MCF 10A (cell line): ENCODE data around the gene CCNL2. TPM values are rescaled to one million over a fixed set of nuclear protein-coding genes. Genes with fewer than 3 reads are reported as not detected.
A peak's percentile ranks its signal among the peaks of the same experiment; 100 is the strongest.

Experiments
- BruUV-seq: library from RNA; stranded (reverse); fragments of 400-500 nt; replicated peaks from 2 replicates; lab custom pipeline; 2021; lab: Mats Ljungman, UMichigan
- CTCF ChIA-PET: fragments of 300-600 bp; sonication (Branson Sonifier 250); formaldehyde crosslinking; extraction: SDS; loops from one replicate; lab custom pipeline; 2021; ENCODE audit warnings: antibody characterized with exemption, inconsistent platforms; lab: Yijun Ruan, JAX
- POLR2A ChIA-PET: fragments of 300-600, 350-650 bp; sonication (Branson Sonifier 250); formaldehyde crosslinking; extraction: SDS; loops from one replicate; lab custom pipeline; 2020; ENCODE audit warnings: antibody characterized with exemption, inconsistent platforms; lab: Yijun Ruan, JAX
- DNase-seq: peaks from one replicate; pipeline ENCODE4 v3.0.0-alpha.2; 2018; ENCODE audit not compliant: unreplicated experiment
- H3K27ac Mint-ChIP-seq: one replicate; pipeline ENCODE4 v1.8.0; 2022; ENCODE audit warnings: mild to moderate bottlenecking, low read depth, mixed read lengths; ENCODE audit not compliant: unreplicated experiment
- H3K27me3 Mint-ChIP-seq: one replicate; pipeline ENCODE4 v1.8.0; 2022; ENCODE audit warnings: mixed read lengths; ENCODE audit not compliant: insufficient read depth, unreplicated experiment
- H3K36me3 Mint-ChIP-seq: one replicate; pipeline ENCODE4 v1.8.0; 2022; ENCODE audit warnings: mild to moderate bottlenecking, moderate library complexity, mixed read lengths; ENCODE audit not compliant: insufficient read depth, unreplicated experiment
- H3K4me1 Mint-ChIP-seq: one replicate; pipeline ENCODE4 v1.8.0; 2022; ENCODE audit warnings: mixed read lengths; ENCODE audit not compliant: insufficient read depth, unreplicated experiment
- H3K4me3 Mint-ChIP-seq: one replicate; pipeline ENCODE4 v1.8.0; 2022; ENCODE audit warnings: mild to moderate bottlenecking, moderate library complexity, mixed read lengths; ENCODE audit not compliant: unreplicated experiment
- H3K9me3 Mint-ChIP-seq: one replicate; pipeline ENCODE4 v1.8.0; 2022; ENCODE audit warnings: mixed read lengths; ENCODE audit not compliant: unreplicated experiment
- CTCF ChIP-seq: fragments of 200-600 bp; IDR thresholded peaks from one replicate; pipeline ENCODE4 v1.8.0; 2022; ENCODE audit warnings: antibody characterized with exemption, mild to moderate bottlenecking; ENCODE audit not compliant: unreplicated experiment
- intact Hi-C: fragments of 100-400 bp; cut with micrococcal nuclease; formaldehyde crosslinking; loops from 2 replicates; pipeline ENCODE4 v1.14.1; 2022
- total RNA-seq: library from RNA; stranded (reverse); gene quantifications from 2 replicates; pipeline ENCODE4 v1.2.3, GENCODE V29; 2022

Gene CCNL2
- total RNA-seq, 1 experiment from 2014 or later = 248 TPM

GRCh38 chr1:1373051-1373814 lies 25.9 kb downstream of the CCNL2 start:
- CTCF ChIA-PET = interaction anchor here (0.6 to 1.4 kb wide), 9 partner anchors 9 to 131 kb away, joined by 3 to 9 read pairs (median 3); no protein-coding TSS in a partner anchor
- TF ChIP-seq CTCF = no peak

GRCh38 chr1:1371746-1372711 lies 27.1 kb downstream of the CCNL2 start:
- TF ChIP-seq CTCF = peak; percentile 89
- intact Hi-C loops = loop anchor here (10.0 kb wide), 1 partner anchor 133 kb away; no protein-coding TSS in a partner anchor
- Mint-ChIP-seq H3K4me1 (peaks cover 7% of the 10 kb centered on the region), H3K4me3 (peak overlapping the region; percentile 23), H3K27me3 (no peaks in the 10 kb centered on the region), H3K36me3 (peaks cover 25% of the 10 kb centered on the region), H3K9me3 (no peaks in the 10 kb centered on the region), H3K27ac (no peak overlapping the region)
- peak; percentile 53 for DNase-seq
- CTCF ChIA-PET = interaction anchor here (0.6 to 1.9 kb wide), 24 partner anchors 8 to 1003 kb away, joined by 3 to 9 read pairs (median 4); no protein-coding TSS in a partner anchor
- POLR2A ChIA-PET = interaction anchor here (0.6 to 1.5 kb wide), 7 partner anchors 19 to 67 kb away, joined by 3 to 5 read pairs (median 4); partner anchors contain the start of gene ANKRD65
- BruUV-seq = no TSS peak

More at GRCh38 chr1:1373051-1373814, 25.9 kb downstream of the CCNL2 start:
- DNase-seq = no peak
- peaks cover 9% of the 10 kb centered on the region for H3K4me1 Mint-ChIP-seq
- no TSS peak for BruUV-seq
- POLR2A ChIA-PET = interaction anchor here (0.7 to 2.7 kb wide), 4 partner anchors 26 to 110 kb away, joined by 3 to 62 read pairs (median 6); partner anchors contain the start of gene CCNL2
- no peaks in the 10 kb centered on the region for H3K27me3 Mint-ChIP-seq
- no peak overlapping the region for H3K27ac Mint-ChIP-seq
- intact Hi-C loops = loop anchor here (10.0 kb wide), 1 partner anchor 132 kb away; no protein-coding TSS in a partner anchor
- H3K36me3 Mint-ChIP-seq = peaks cover 25% of the 10 kb centered on the region
- no peaks in the 10 kb centered on the region for H3K9me3 Mint-ChIP-seq
- H3K4me3 Mint-ChIP-seq = peak overlapping the region; percentile 87

GRCh38 chr1:1371364-1371745 lies 27.8 kb downstream of the CCNL2 start:
- Mint-ChIP-seq H3K4me1 (peaks cover under 1% of the 10 kb centered on the region), H3K4me3 (no peak overlapping the region), H3K27ac (no peak overlapping the region), H3K36me3 (peaks cover 25% of the 10 kb centered on the region), H3K9me3 (no peaks in the 10 kb centered on the region), H3K27me3 (no peaks in the 10 kb centered on the region)
- no peak for TF ChIP-seq CTCF
- intact Hi-C loops = loop anchor here (10.0 kb wide), 1 partner anchor 133 kb away; no protein-coding TSS in a partner anchor
- ChIA-PET CTCF (interaction anchor here (0.6 to 1.9 kb wide), 15 partner anchors 18 to 1003 kb away, joined by 3 to 9 read pairs (median 5); no protein-coding TSS in a partner anchor), POLR2A (interaction anchor here (0.6 to 1.5 kb wide), 6 partner anchors 18 to 66 kb away, joined by 3 to 5 read pairs (median 4); partner anchors contain the start of gene ANKRD65)
- BruUV-seq = no TSS peak
- no peak for DNase-seq
